Lung microvascular endothelial cell (primary cell): Measurements from ENCODE around the gene ROR1. TPM values are rescaled to one million over a fixed set of nuclear protein-coding genes. Genes with fewer than 3 reads are reported as not detected.

Experiments
- DNase-seq, 2 donors: peaks; one replicate each; pipeline versions ENCODE4 v3.0.0 to v3.0.0-alpha.2; 2010; ENCODE audit warnings: low read depth in 2 of 2
- total RNA-seq: library from RNA; depleted of rRNA; stranded (reverse); fragments of >200 nt; gene quantifications from 2 replicates; pipeline ENCODE4 v1.2.1, GENCODE V29; 2014

The ROR1 gene
- total RNA-seq, 1 donor from 2014 or later, result under 0.01 TPM

DNA sequence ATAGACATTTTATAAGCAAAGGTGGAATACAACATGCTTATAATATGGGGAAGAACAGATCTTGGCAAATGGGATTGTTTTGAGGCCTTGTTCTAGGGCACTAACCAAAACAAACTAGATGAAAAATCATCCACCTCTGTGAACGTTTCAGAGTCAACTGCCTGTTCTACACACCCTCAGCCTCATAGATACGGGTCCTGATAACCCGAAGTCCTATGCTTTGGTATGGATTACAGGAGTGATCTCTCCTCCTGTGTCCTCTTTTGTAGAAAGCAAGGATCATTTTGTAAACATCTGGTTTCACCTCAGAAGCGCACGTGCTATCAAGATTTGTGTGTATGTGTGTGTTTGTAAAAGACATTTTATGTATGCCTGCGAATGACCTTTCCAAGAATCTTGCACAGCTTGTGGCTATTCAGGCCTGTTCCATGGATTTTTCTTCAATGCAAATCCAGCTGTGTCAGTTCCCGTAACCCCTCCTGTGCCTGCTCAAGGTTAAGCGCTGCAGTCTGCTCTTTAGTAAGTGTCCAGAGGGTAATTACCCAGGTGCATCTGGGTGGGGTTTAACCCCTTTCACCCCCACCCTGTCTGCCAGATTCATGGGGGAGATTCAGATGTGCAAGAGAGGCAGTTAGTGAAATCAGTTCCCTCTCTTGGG lies 132.4 kb downstream of the ROR1 start:
- no peak for DNase-seq

DNA sequence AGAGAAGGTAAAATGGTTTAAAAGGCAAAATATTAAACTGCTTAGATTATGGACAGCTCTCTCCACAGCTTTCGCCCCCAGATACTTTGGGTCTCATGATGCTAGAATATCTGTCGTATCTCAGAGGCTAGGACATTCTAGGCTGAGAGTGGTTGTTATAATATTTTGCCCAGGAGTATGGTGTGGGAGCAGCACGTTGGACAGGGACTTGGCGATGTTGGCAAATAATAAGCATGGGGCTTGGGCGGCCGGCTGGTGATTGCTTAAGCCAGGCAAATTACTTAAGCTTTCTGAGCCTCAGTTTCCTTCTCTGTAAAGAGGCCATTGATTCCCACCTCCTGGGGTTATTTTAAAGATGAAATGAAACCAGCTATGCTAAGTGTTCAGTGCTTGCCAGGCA lies 133.2 kb downstream of the ROR1 start:
- DNase-seq, result no peak

- no peak for DNase-seq
Measured at GRCh38 chr1:63908016-63908415, 134.2 kb downstream of the ROR1 start.

- DNase-seq, result no peak
Measured at GRCh38 chr1:63909526-63909925, 135.7 kb downstream of the ROR1 start.

DNA sequence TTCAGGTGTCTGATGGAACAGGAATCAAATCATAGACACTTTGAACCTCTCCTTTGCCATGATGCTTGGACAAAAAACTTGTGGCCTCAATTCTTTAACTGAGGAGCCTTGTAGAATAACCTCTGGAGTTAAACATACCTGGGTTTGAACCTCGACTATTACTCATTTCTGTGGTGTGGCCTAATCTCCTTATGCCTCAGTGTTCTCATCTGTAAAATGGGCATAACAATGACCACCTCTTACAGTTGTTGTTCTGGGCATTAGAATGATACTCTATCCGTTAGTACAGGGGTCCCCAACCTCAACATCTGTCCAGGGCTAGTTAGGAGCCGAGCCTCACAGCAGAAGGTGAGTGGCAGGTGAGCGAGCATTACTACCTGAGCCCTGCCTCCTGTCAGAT lies 137.2 kb downstream of the ROR1 start:
- no peak for DNase-seq

GRCh38 chr1:63912643-63913042 lies 138.8 kb downstream of the ROR1 start:
- no peak for DNase-seq

GRCh38 chr1:63913533-63913932 lies 139.7 kb downstream of the ROR1 start:
- DNase-seq, result no peak

DNA sequence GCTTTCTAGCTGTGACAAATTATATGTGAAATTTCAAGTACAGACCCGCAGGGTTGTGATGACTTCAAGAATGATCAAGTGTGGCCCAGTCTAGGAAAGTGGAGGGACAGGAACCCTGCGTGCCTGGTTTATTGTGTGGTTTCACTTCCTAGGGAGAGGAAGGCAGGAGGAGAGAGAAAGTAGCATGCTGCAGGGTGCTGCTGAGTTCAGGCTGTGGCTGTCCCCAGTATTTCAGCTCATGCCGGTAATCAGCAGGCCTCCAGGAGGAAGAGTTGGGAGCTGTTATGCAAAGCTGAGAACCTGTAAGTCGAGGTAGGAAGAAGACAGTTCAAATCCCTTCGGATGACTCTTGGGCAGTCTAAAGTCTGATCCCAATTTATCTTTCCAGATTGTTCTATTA lies 140.4 kb downstream of the ROR1 start:
- no peak for DNase-seq

DNA sequence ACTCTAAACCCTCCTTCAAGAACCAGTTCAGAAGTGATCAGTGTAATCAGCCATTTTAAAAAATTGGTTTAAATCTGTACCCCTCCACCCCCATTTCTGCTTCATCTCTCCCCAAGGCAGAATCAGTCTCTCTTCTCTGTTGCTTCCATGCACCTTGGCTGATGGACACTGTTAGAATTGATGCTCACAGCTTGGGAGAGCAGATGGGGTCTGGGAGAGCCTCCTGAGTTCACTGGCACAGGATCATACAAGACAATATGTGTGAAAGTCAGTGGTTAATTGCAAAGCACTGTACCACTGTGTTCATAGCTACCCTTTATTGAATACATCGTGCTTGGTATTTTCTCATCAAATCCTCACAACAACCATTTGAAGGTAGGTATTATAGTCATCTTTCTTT lies 140.9 kb downstream of the ROR1 start:
- no peak for DNase-seq

DNA sequence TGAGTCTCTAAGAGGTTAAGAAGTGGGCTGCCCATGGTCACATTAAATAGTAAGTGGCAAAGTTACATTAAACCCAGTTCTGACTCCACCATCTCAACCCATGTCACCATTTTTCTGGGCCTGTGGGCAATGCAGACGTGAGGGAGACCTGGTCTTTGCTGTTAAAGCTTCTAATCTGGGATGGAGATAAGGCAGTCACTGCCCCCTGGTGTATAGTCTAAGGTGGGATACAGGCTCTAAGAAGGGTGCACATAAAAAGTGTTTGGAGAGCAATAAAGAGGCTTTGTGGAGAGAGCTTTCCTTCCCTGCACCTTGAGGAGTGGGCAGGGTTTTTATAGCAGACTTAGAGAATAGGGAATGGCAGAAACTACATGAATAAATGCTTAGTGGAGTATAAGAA lies 141.3 kb downstream of the ROR1 start:
- DNase-seq, result peak; percentile 14 to 35

- no peak for DNase-seq
Measured at GRCh38 chr1:63916485-63917360, 142.9 kb downstream of the ROR1 start.

DNA sequence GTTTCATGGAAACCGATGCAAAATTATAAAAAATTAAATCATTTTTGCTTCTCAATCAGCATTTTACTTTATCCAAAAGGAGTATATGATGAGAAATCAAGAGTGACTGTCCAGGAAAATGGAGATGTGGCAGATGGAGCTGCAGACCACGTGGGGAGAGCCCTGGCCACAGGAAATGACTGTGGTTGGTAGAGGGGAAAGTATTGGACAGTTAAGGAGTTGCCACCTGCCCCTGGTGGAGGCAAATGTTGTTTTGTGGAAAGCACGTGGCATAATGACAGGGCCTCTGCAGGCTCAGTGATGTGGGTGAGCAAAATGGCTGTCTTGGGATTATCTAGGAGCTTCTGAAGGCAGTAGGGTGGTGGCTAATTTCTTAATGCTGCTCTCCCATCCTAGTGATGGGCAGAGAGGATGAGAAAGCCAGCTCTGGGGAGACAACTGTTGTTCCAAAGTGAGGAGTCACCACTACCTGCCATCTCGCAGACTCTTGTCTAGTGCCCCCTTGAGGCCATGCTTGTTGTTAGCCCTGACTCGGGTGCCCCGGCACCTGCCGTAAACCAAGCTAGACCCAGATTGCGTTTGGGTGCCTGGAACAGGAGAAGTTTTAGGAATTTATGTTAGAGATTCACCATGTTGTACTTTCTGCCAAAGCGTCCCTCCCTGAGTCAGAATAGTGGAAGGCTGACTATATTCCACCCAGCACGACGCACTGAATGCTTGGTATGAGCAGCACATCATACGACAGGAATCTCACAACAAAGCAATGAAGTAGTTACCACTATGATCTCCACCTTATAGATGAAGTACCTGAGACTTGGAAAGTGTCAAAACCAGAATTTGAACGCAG lies 144.0 kb downstream of the ROR1 start:
- DNase-seq, result no peak

DNA sequence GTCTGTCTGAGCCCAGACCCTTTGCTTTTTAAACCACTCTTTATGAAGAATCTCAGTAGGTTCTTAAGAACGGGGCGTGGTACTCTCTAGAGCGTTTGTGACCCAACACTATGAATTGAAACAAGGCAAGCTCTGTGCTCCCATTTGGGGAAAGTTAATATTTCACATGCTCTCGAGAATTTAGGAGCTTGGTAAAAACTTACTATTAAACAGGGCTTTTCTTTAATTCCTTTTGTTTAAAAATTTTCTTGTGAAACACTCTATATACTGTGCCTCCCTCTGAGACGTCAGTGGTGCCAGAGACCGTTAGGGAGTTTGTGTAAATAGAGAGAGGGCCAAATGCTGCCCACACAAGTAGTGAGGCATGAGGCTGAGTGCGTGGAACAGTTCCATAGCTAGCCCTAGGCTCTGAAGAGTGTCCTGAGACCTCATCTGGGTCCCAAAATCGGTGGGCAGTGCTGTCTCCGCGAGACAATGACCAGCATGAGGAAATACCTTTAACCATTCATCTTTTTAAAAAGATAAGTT lies 144.7 kb downstream of the ROR1 start:
- no peak for DNase-seq

GRCh38 chr1:63920154-63921117 lies 146.6 kb downstream of the ROR1 start:
- DNase-seq, result peak; percentile 8 to 59

GRCh38 chr1:63921359-63921758 lies 147.5 kb downstream of the ROR1 start:
- no peak for DNase-seq

DNA sequence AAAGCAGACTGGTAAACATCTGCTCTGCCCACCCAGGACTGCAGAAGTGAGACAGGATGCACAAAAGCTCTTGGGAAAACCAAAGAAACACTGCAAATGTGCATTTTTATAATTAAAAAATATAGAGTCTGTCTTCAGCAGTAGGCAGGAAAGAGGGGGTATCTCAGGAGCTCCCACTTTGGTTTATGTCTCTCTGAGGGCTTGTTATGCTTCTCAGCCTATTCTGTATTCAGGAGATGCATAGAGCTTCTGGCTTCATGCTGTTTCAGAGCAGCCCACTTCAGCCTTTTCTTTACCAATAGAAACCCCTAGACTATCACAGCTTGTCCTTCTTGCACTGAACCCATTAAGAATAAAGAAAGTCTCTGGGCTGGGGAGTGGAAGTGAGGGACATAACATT lies 148.0 kb downstream of the ROR1 start:
- DNase-seq, result no peak

DNA sequence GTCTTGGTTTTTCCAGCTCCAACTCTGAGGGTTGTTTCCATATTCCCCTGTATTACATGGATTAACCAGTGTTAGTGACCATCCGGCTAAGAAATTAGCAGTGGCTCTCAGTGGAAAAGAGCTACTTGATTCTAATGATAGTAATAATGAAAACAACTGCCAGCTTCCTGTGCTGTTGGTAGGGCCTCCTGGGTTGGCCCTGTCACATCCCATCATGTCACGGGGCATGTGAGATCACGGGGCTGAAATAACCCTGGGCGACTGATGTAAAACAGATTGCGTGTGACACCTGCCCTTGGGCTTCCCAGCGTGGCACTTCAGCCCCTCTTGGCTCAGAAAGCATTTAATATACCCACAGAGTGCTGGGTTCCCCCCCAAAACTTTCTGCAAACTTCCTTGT lies 149.0 kb downstream of the ROR1 start:
- peak in 1 of 2 donors; percentile 36 for DNase-seq

- DNase-seq, result no peak
Measured at GRCh38 chr1:63923302-63923701, 149.5 kb downstream of the ROR1 start.

GRCh38 chr1:63924600-63924999 lies 150.8 kb downstream of the ROR1 start:
- no peak for DNase-seq

DNA sequence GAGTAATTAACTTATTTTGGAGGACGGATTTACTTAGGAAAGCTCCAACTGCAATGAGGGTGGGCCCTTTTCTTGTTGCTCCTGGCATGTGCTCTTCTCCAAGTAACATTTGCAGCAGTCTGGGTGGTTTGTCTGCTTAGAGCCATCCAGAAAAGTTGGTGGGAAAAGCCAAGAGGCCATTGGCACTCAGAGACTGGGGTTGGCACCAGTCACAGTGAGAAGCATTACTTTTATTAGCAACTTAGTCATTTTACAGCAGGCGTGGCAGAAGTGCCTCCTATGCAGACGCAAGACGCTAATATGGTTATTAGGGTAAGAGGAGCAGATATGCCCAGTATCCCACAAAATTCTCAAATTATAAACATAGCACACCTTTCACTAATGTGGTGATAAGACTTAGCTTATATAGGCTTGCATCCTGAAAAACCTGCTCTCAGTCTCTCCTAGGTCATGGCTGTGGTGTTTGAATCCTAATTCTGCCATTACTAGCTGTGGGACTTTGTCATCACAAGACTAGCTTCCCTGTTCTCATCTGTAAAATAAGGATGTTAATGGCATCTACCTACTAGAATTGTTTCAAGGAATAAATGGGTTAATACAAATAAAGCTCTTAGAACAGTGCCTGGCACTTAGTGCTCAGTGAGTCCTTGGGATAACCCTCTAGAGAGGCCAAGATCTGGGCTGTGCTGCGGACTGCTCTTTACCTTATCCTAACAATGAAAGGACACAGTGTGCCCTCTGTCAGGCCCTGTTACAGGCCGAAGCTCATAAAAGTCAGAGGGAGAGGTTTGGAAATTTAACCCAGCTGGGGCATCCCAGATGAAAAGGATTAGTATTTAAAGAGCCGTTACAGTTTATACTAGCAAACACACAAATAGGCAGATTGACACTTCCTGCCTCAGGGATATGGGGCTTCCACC lies 154.6 kb downstream of the ROR1 start:
- no peak for DNase-seq
